Ectodermal cell (in vitro differentiated cells): Measurements from ENCODE around the gene KLHDC4.

Experiments
- H3K27ac ChIP-seq: 2 replicates; pipeline ENCODE4 v1.7.0; 2013; ENCODE audit warnings: mild to moderate bottlenecking, low read depth, low read length; ENCODE audit not compliant: insufficient read depth, poor library complexity, severe bottlenecking
- H3K27me3 ChIP-seq: 2 replicates; pipeline ENCODE4 v1.7.0; 2013; ENCODE audit warnings: mild to moderate bottlenecking, low read length; ENCODE audit not compliant: insufficient read depth, control insufficient read depth, poor library complexity, severe bottlenecking
- H3K36me3 ChIP-seq: one replicate; pipeline ENCODE4 v1.7.0; 2013; ENCODE audit warnings: low read length; ENCODE audit not compliant: control insufficient read depth, insufficient read depth
- H3K4me1 ChIP-seq: one replicate; pipeline ENCODE4 v1.7.0; 2013; ENCODE audit warnings: low read length; ENCODE audit not compliant: control insufficient read depth, insufficient read depth
- H3K4me3 ChIP-seq: 2 replicates; pipeline ENCODE4 v1.7.0; 2013; ENCODE audit warnings: low read depth, low read length, control low read depth; ENCODE audit not compliant: insufficient read depth
- H3K9me3 ChIP-seq: 2 replicates; pipeline ENCODE4 v1.7.0; 2013; ENCODE audit warnings: mild to moderate bottlenecking, low read length, moderate library complexity; ENCODE audit not compliant: control insufficient read depth
- WGBS, 2 experiments: methylation state at CpG; one replicate each; pipeline ENCODE4 v1.1.7; 2013; ENCODE audit warnings: missing lambda C conversion rate in 2 of 2; 5-methylcytosine and 5-hydroxymethylcytosine counted together

KLHDC4 gene

GRCh38 chr16:87665193-87665592 is 100.6 kb downstream of the KLHDC4 start:
- no peaks in the 10 kb centered on the region for H3K4me1 ChIP-seq
- WGBS, 2 experiments, result 93 to 95% methylated on average over 15 of the region's 15 CpGs
- no peaks in the 10 kb centered on the region for H3K27me3 ChIP-seq
- no peaks in the 10 kb centered on the region for H3K36me3 ChIP-seq
- no peak overlapping the region for H3K4me3 ChIP-seq
- no peak overlapping the region for H3K27ac ChIP-seq
- H3K9me3 ChIP-seq, result no peaks in the 10 kb centered on the region

- no peak overlapping the region for H3K27ac ChIP-seq
- WGBS, 2 experiments, result 94 to 95% methylated on average over 11 of the region's 11 CpGs
- H3K27me3 ChIP-seq, result no peaks in the 10 kb centered on the region
These were observed 101.0 kb downstream of the KLHDC4 start for GRCh38 chr16:87664792-87665191.

GRCh38 chr16:87662254-87663204 is 103.3 kb downstream of the KLHDC4 start:
- Histone ChIP-seq H3K27me3 (no peaks in the 10 kb centered on the region), H3K27ac (no peak overlapping the region), H3K4me3 (no peak overlapping the region), H3K36me3 (no peaks in the 10 kb centered on the region), H3K4me1 (peaks cover 5% of the 10 kb centered on the region), H3K9me3 (no peaks in the 10 kb centered on the region)
- 82 to 84% methylated on average over 25 of the region's 25 CpGs for WGBS, 2 experiments

More at GRCh38 chr16:87664792-87665191, 101.0 kb downstream of the KLHDC4 start:
- H3K36me3 ChIP-seq, result no peaks in the 10 kb centered on the region
- H3K4me3 ChIP-seq, result no peak overlapping the region
- H3K4me1 ChIP-seq, result no peaks in the 10 kb centered on the region
- no peaks in the 10 kb centered on the region for H3K9me3 ChIP-seq

GRCh38 chr16:87661561-87661960 is 104.2 kb downstream of the KLHDC4 start:
- Histone ChIP-seq H3K4me1 (peaks cover 5% of the 10 kb centered on the region), H3K4me3 (no peak overlapping the region), H3K27me3 (no peaks in the 10 kb centered on the region), H3K9me3 (no peaks in the 10 kb centered on the region), H3K27ac (no peak overlapping the region), H3K36me3 (no peaks in the 10 kb centered on the region)
- 24 to 25% methylated on average over 16 of the region's 16 CpGs for WGBS, 2 experiments

GRCh38 chr16:87658564-87659225 is 107.1 kb downstream of the KLHDC4 start:
- peaks cover 5% of the 10 kb centered on the region for H3K4me1 ChIP-seq
- no peak overlapping the region for H3K27ac ChIP-seq
- H3K36me3 ChIP-seq, result no peaks in the 10 kb centered on the region
- H3K9me3 ChIP-seq, result no peaks in the 10 kb centered on the region
- WGBS, 2 experiments, result 37 to 38% methylated on average over 14 of the region's 14 CpGs
- H3K4me3 ChIP-seq, result no peak overlapping the region
- no peaks in the 10 kb centered on the region for H3K27me3 ChIP-seq
